K562 (cell line): Measurements from ENCODE around the gene ODAD4. TPM values are rescaled to one million over a fixed set of nuclear protein-coding genes. Genes with fewer than 3 reads are reported as not detected.
A peak's percentile ranks its signal among the peaks of the same experiment; 100 is the strongest.

Experiments
- ATAC-seq: fragments of 200-7000 bp; cut with Tn5 transposase; 3 replicates; pipeline ENCODE4 v1.9.1; 2020; ENCODE audit warnings: moderate library complexity
- BruUV-seq: library from RNA; stranded (reverse); fragments of 400-500 nt; replicated peaks from 2 replicates; lab custom pipeline; 2021; lab: Mats Ljungman, UMichigan
- CTCF ChIA-PET: fragments of 300-600 bp; formaldehyde crosslinking; extraction: SDS; loops from one replicate; lab custom pipeline; 2021; ENCODE audit warnings: low intra/inter-chr PET ratio; lab: Yijun Ruan, JAX
- POLR2A ChIA-PET: fragments of 300-600, 350-650 bp; sonication (Branson Sonifier 250); formaldehyde crosslinking; extraction: SDS; loops from one replicate; lab custom pipeline; 2021; ENCODE audit warnings: antibody characterized with exemption, inconsistent platforms; lab: Yijun Ruan, JAX
- DNase-seq, 4 experiments: peaks; one replicate each; pipeline versions ENCODE4 v3.0.0 to v3.0.0-alpha.2; 2011 to 2018; ENCODE audit warnings: low spot score in 3 of 4, mixed read lengths in 3 of 4; ENCODE audit errors: extremely low read depth in 1 of 4
- FAIRE-seq: peaks from 2 replicates; lab custom pipeline; 2011; peaks lifted over from hg19 to GRCh38; lab: Jason Lieb, UNC
- H2AFZ ChIP-seq: 2 replicates; pipeline ENCODE4 v1.6.0; 2011; ENCODE audit warnings: low read depth, low read length, control low read depth, inconsistent platforms
- H3K27ac ChIP-seq: fragments of 200-600 bp; 3 replicates; pipeline ENCODE4 v1.8.0; 2011; ENCODE audit warnings: low read depth, mild to moderate bottlenecking, control low read depth, inconsistent platforms, low read length, moderate library complexity, mixed read lengths; ENCODE audit errors: extremely low read depth
- H3K27me3 ChIP-seq, 2 experiments: fragments of 300-600 bp in 1 of 2; 2 replicates in 1 of 2; 3 replicates in 1 of 2; pipeline versions ENCODE4 v1.6.0 to v1.8.0; 2011; ENCODE audit warnings: inconsistent platforms in 2 of 2, low read length in 2 of 2, mild to moderate bottlenecking in 1 of 2, mixed read lengths in 1 of 2, moderate library complexity in 1 of 2; ENCODE audit not compliant: control insufficient read depth in 2 of 2, insufficient read depth in 2 of 2
- H3K36me3 ChIP-seq: fragments of 300-600 bp; 3 replicates; pipeline ENCODE4 v1.8.0; 2011; ENCODE audit warnings: mild to moderate bottlenecking, low read length, inconsistent platforms; ENCODE audit not compliant: control insufficient read depth, insufficient read depth
- H3K4me1 ChIP-seq, 2 experiments: fragments of 200-600 bp in 1 of 2; replicated peaks in 1 of 2; 2 replicates in 1 of 2; 3 replicates in 1 of 2; pipeline versions ENCODE4 v1.5.1 to v1.8.0; 2011; ENCODE audit warnings: inconsistent platforms in 2 of 2, low read length in 2 of 2, mild to moderate bottlenecking in 1 of 2, mixed read lengths in 1 of 2, moderate library complexity in 1 of 2; ENCODE audit not compliant: control insufficient read depth in 2 of 2, insufficient read depth in 2 of 2
- H3K4me2 ChIP-seq: 2 replicates; pipeline ENCODE4 v1.6.1; 2011; ENCODE audit warnings: low read length, control low read depth, inconsistent platforms, mixed read lengths; ENCODE audit not compliant: insufficient read depth
- H3K4me3 ChIP-seq: fragments of 200-600 bp; sonication (generic), shearing (Covaris generic); 2 replicates; pipeline ENCODE4 v1.5.1; 2016; ENCODE audit warnings: control low read depth, inconsistent platforms
- H3K79me2 ChIP-seq: fragments of 200-600 bp; 3 replicates; pipeline ENCODE4 v1.8.0; 2011; ENCODE audit warnings: low read length, inconsistent platforms; ENCODE audit not compliant: control insufficient read depth, insufficient read depth
- H3K9ac ChIP-seq, 2 experiments: 2 replicates each; pipeline versions ENCODE4 v1.6.0 to v1.6.1; 2011; ENCODE audit warnings: low read depth in 2 of 2, low read length in 2 of 2, control low read depth in 1 of 2, inconsistent platforms in 1 of 2, mild to moderate bottlenecking in 1 of 2, mixed read lengths in 1 of 2; ENCODE audit not compliant: insufficient read depth in 1 of 2
- H3K9me1 ChIP-seq: one replicate; pipeline ENCODE4 v1.6.0; 2011; ENCODE audit warnings: inconsistent platforms, mild to moderate bottlenecking, low read length, moderate library complexity; ENCODE audit not compliant: control insufficient read depth, insufficient read depth
- H3K9me3 ChIP-seq: replicated peaks from 2 replicates; pipeline ENCODE4 v1.5.1; 2011; ENCODE audit warnings: low read depth, low read length, inconsistent platforms; ENCODE audit not compliant: control insufficient read depth, insufficient read depth
- H4K20me1 ChIP-seq: replicated peaks from 2 replicates; pipeline ENCODE4 v1.6.1; 2011; ENCODE audit warnings: low read length, inconsistent platforms, mixed read lengths; ENCODE audit not compliant: control insufficient read depth, insufficient read depth
- CCAR2 ChIP-seq: fragments of 200-400 bp; formaldehyde crosslinking; IDR thresholded peaks from 2 replicates; pipeline ENCODE4 v1.6.1; 2017; ENCODE audit warnings: mild to moderate bottlenecking, low read depth, low read length
- CHCHD3 ChIP-seq: fragments of 250-450 bp; sonication (Bioruptor Pico); IDR thresholded peaks from 2 replicates; pipeline ENCODE4 v2.1.2; 2022; ENCODE audit warnings: mild to moderate bottlenecking
- DPF2 ChIP-seq: fragments of 450-650 bp; IDR thresholded peaks from 2 replicates; pipeline ENCODE4 v1.6.1; 2016
- NUFIP1 ChIP-seq: fragments of 450-650 bp; IDR thresholded peaks from 2 replicates; pipeline ENCODE4 v1.6.1; 2018; ENCODE audit not compliant: partially characterized antibody
- POLR3A ChIP-seq: IDR thresholded peaks from 2 replicates; pipeline ENCODE4 v1.6.1; 2011; ENCODE audit warnings: borderline replicate concordance, mild to moderate bottlenecking, moderate library complexity; ENCODE audit not compliant: insufficient read length, insufficient read depth; ENCODE audit errors: extremely low read depth
- SMARCA4 ChIP-seq: fragments of 450-650 bp; IDR thresholded peaks from 2 replicates; pipeline ENCODE4 v1.6.1; 2016
- SNAPC5 ChIP-seq: fragments of 250-450 bp; sonication (Bioruptor Pico); IDR thresholded peaks from 2 replicates; pipeline ENCODE4 v1.8.0; 2021; ENCODE audit warnings: moderate library complexity, mild to moderate bottlenecking, inconsistent platforms
- STAT5A ChIP-seq: IDR thresholded peaks from 2 replicates; pipeline ENCODE4 v1.6.1; 2012; ENCODE audit warnings: low read length, inconsistent platforms, borderline replicate concordance
- U2AF1 ChIP-seq: fragments of 200-400 bp; formaldehyde crosslinking; optimal IDR thresholded peaks from 2 replicates; pipeline ENCODE3; 2017; ENCODE audit warnings: mild to moderate bottlenecking, low read depth, low read length, moderate library complexity
- ZFP36 ChIP-seq: fragments of 150-350 bp; IDR thresholded peaks from 2 replicates; pipeline ENCODE4 v1.6.1; 2018; ENCODE audit warnings: low read length, low read depth; ENCODE audit not compliant: partially characterized antibody
- WGBS: fragments of 100-300 bp; shearing (Covaris generic); methylation state at CpG from one replicate; pipeline ENCODE4 v1.1.6; 2016; ENCODE audit warnings: low coverage, mixed read lengths; ENCODE audit not compliant: insufficient coverage; ENCODE audit errors: missing lambda C conversion rate; 5-methylcytosine and 5-hydroxymethylcytosine counted together
- in situ Hi-C: fragments of 300-500 bp; cut with MboI; formaldehyde crosslinking; loops from 4 replicates; pipeline ENCODE4 v1.15.0; 2018; ENCODE audit warnings: inconsistent platforms, mixed read lengths
- intact Hi-C: fragments of 100-400 bp; cut with micrococcal nuclease; formaldehyde crosslinking; loops from 2 replicates; pipeline ENCODE4 v1.14.2; 2022
- polyA plus RNA-seq, 8 experiments: library from polyadenylated mRNA; depleted of rRNA in 4 of 8; stranded (reverse) in 5 of 8; unstranded in 3 of 8; fragments of >200 nt; fragmentation: Nextera tagmentation in 2 of 8; fragmentation: Illumina TruSeq in 1 of 8; extraction: Ambion mirVana in 2 of 8; extraction: Trizol in 1 of 8; gene quantifications; 2 replicates each; pipeline versions ENCODE4 v1.2.1 to v1.2.3, GENCODE V29; 2011 to 2014; ENCODE audit warnings: inconsistent platforms in 1 of 8, missing spikeins in 1 of 8
- total RNA-seq, 7 experiments: library from RNA; depleted of rRNA in 6 of 7; stranded (reverse); fragments of >200 nt in 6 of 7; fragmentation: Illumina TruSeq in 2 of 7; extraction: Trizol in 2 of 7; gene quantifications; 2 replicates each; pipeline versions ENCODE4 v1.2.1 to v1.2.3, GENCODE V29; 2011 to 2021; ENCODE audit warnings: low replicate concordance in 1 of 7
- TF ChIP-seq, protein P1 (sequence below): fragments of 450-650 bp; IDR thresholded peaks from 2 replicates; pipeline ENCODE4 v1.6.1; 2017; ENCODE audit warnings: antibody characterized with exemption, mild to moderate bottlenecking
- TF ChIP-seq, protein P2 (sequence below), 2 experiments: fragments of 250-450 bp in 1 of 2; fragments of 450-650 bp in 1 of 2; sonication (Bioruptor Pico) in 1 of 2; IDR thresholded peaks; 2 replicates each; pipeline versions ENCODE4 v1.6.1 to v1.8.0; 2016 to 2021; ENCODE audit warnings: mild to moderate bottlenecking in 2 of 2, moderate library complexity in 2 of 2, missing compliant biosample characterization in 1 of 2, missing genetic modification characterization in 1 of 2
- TF ChIP-seq, protein P3 (sequence below): sonication (generic); formaldehyde crosslinking; IDR thresholded peaks from 2 replicates; pipeline ENCODE4 v1.8.0; 2023; ENCODE audit warnings: mild to moderate bottlenecking, missing genetic modification reagents

Gene ODAD4
- total and polyA plus RNA-seq, 9 of the 15 experiments (the other 6 are each of a cell fraction or from before 2014, with no cell fraction given) = 0.09 to 0.98 (median 0.51) TPM

GRCh38 chr17:41912925-41913324, 17.5 kb upstream of the ODAD4 start (continued):
- TF ChIP-seq, protein P1, sequence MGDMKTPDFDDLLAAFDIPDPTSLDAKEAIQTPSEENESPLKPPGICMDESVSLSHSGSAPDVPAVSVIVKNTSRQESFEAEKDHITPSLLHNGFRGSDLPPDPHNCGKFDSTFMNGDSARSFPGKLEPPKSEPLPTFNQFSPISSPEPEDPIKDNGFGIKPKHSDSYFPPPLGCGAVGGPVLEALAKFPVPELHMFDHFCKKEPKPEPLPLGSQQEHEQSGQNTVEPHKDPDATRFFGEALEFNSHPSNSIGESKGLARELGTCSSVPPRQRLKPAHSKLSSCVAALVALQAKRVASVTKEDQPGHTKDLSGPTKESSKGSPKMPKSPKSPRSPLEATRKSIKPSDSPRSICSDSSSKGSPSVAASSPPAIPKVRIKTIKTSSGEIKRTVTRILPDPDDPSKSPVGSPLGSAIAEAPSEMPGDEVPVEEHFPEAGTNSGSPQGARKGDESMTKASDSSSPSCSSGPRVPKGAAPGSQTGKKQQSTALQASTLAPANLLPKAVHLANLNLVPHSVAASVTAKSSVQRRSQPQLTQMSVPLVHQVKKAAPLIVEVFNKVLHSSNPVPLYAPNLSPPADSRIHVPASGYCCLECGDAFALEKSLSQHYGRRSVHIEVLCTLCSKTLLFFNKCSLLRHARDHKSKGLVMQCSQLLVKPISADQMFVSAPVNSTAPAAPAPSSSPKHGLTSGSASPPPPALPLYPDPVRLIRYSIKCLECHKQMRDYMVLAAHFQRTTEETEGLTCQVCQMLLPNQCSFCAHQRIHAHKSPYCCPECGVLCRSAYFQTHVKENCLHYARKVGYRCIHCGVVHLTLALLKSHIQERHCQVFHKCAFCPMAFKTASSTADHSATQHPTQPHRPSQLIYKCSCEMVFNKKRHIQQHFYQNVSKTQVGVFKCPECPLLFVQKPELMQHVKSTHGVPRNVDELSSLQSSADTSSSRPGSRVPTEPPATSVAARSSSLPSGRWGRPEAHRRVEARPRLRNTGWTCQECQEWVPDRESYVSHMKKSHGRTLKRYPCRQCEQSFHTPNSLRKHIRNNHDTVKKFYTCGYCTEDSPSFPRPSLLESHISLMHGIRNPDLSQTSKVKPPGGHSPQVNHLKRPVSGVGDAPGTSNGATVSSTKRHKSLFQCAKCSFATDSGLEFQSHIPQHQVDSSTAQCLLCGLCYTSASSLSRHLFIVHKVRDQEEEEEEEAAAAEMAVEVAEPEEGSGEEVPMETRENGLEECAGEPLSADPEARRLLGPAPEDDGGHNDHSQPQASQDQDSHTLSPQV = no peak
- no peak for TF ChIP-seq NUFIP1
- no peak for TF ChIP-seq DPF2
- TF ChIP-seq, protein P2, sequence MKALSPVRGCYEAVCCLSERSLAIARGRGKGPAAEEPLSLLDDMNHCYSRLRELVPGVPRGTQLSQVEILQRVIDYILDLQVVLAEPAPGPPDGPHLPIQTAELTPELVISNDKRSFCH (CRISPR knock-in tag; IDR thresholded peaks at IDR 0.05) = no peak
- TF ChIP-seq, protein P2 (tag; IDR thresholded peaks at IDR 0.05) = no peak

- no peak for DNase-seq
- in situ Hi-C loops = no loop called here
- Histone ChIP-seq H2AFZ (no peak overlapping the region), H3K4me3 (no peak overlapping the region), H3K9ac (peak overlapping the region in 1 of 2 experiments; percentile 37; a peak in 1 of 4 replicates), H3K9me1 (peaks cover 10% of the 10 kb centered on the region), H3K4me2 (no peak overlapping the region), H3K9me3 (no peaks in the 10 kb centered on the region), H3K36me3 (peaks cover 86% of the 10 kb centered on the region), H4K20me1 (peaks cover 33% of the 10 kb centered on the region), H3K79me2 (peaks cover 67% of the 10 kb centered on the region), H3K4me1 (peaks cover 25 to 30% of the 10 kb centered on the region in 2 experiments; a peak in 4 of 5 replicates), H3K27me3 (no peaks in the 10 kb centered on the region), H3K27ac (no peak overlapping the region)
- BruUV-seq = no TSS peak
- 59% methylated on average over 3 of the region's 4 CpGs for WGBS
- no peak for ATAC-seq
- CTCF ChIA-PET = no interaction called here
- POLR2A ChIA-PET = interaction anchor here (0.7 to 1.9 kb wide), 4 partner anchors 11 to 161 kb away, joined by 3 to 7 read pairs (median 4); partner anchors contain the start of gene ODAD4
- no peak for FAIRE-seq
- intact Hi-C loops = no loop called here
- TF ChIP-seq, protein P3, sequence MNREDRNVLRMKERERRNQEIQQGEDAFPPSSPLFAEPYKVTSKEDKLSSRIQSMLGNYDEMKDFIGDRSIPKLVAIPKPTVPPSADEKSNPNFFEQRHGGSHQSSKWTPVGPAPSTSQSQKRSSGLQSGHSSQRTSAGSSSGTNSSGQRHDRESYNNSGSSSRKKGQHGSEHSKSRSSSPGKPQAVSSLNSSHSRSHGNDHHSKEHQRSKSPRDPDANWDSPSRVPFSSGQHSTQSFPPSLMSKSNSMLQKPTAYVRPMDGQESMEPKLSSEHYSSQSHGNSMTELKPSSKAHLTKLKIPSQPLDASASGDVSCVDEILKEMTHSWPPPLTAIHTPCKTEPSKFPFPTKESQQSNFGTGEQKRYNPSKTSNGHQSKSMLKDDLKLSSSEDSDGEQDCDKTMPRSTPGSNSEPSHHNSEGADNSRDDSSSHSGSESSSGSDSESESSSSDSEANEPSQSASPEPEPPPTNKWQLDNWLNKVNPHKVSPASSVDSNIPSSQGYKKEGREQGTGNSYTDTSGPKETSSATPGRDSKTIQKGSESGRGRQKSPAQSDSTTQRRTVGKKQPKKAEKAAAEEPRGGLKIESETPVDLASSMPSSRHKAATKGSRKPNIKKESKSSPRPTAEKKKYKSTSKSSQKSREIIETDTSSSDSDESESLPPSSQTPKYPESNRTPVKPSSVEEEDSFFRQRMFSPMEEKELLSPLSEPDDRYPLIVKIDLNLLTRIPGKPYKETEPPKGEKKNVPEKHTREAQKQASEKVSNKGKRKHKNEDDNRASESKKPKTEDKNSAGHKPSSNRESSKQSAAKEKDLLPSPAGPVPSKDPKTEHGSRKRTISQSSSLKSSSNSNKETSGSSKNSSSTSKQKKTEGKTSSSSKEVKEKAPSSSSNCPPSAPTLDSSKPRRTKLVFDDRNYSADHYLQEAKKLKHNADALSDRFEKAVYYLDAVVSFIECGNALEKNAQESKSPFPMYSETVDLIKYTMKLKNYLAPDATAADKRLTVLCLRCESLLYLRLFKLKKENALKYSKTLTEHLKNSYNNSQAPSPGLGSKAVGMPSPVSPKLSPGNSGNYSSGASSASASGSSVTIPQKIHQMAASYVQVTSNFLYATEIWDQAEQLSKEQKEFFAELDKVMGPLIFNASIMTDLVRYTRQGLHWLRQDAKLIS = no peak
- no peak for TF ChIP-seq STAT5A
- TF ChIP-seq ZFP36 = no peak
- no peak for TF ChIP-seq POLR3A
- TF ChIP-seq SNAPC5 (CRISPR knock-in tag) = no peak
- no peak for TF ChIP-seq CHCHD3 (CRISPR knock-in tag)
- TF ChIP-seq U2AF1 = no peak
- TF ChIP-seq CCAR2 = no peak
- TF ChIP-seq SMARCA4 = no peak
Measured at GRCh38 chr17:41913798-41914197, 16.6 kb upstream of the ODAD4 start.
